BJ (cell line): ENCODE results near the gene STARD7. TPM values are rescaled to one million over a fixed set of nuclear protein-coding genes. Genes with fewer than 3 reads are reported as not detected.
"Not testable (repeated sequence)": the region's sequence is repeated elsewhere in the genome, so short reads cannot be mapped to it uniquely, and the experiment has no call there.

Experiments
- CTCF ChIA-PET: fragments of 350-600 bp; formaldehyde crosslinking; extraction: SDS; loops from one replicate; lab custom pipeline; 2021; ENCODE audit warnings: antibody characterized with exemption, inconsistent platforms; lab: Yijun Ruan, JAX
- POLR2A ChIA-PET: fragments of 300-600 bp; sonication (Branson Sonifier 250); formaldehyde crosslinking; extraction: SDS; loops from one replicate; lab custom pipeline; 2021; ENCODE audit warnings: antibody characterized with exemption; lab: Charles Lee
- DNase-seq: peaks from one replicate; pipeline ENCODE4 v3.0.0-alpha.2; 2011; ENCODE audit warnings: low read depth
- H3K27me3 ChIP-seq: 2 replicates; pipeline ENCODE4 v1.6.0; 2011; ENCODE audit warnings: low read length; ENCODE audit not compliant: control insufficient read depth, insufficient read depth
- H3K36me3 ChIP-seq: 2 replicates; pipeline ENCODE4 v1.5.1; 2011; ENCODE audit warnings: low read length; ENCODE audit not compliant: control insufficient read depth, insufficient read depth
- H3K4me3 ChIP-seq: 2 replicates; pipeline ENCODE4 v1.5.1; 2011; ENCODE audit warnings: low read depth, mild to moderate bottlenecking, control low read depth, low read length
- CTCF ChIP-seq: IDR thresholded peaks from 2 replicates; pipeline ENCODE4 v1.5.1; 2011; ENCODE audit warnings: low read depth, mild to moderate bottlenecking, control low read depth, inconsistent platforms, low read length, moderate library complexity; ENCODE audit not compliant: insufficient read depth
- polyA plus RNA-seq: library from polyadenylated mRNA; depleted of rRNA; stranded (reverse); fragments of >200 nt; gene quantifications from 2 replicates; pipeline ENCODE4 v1.2.3, GENCODE V29; 2011

STARD7 gene
- polyA plus RNA-seq, 1 experiment = 56.1 TPM

GRCh38 chr2:96236882-96237281, 28.3 kb upstream of the STARD7 start:
- ChIA-PET POLR2A (no interaction called here), CTCF (interaction anchor here (0.8 to 1.4 kb wide), 2 partner anchors 9 to 10 kb away, joined by 3 read pairs; no protein-coding TSS in a partner anchor)
- Histone ChIP-seq H3K4me3 (no peak overlapping the region), H3K27me3 (no peaks in the 10 kb centered on the region), H3K36me3 (peaks cover 2% of the 10 kb centered on the region; the same call in 1 of the 2 replicates)
- no peak for TF ChIP-seq CTCF
- DNase-seq = no peak

- ChIA-PET CTCF (no interaction called here), POLR2A (no interaction called here)
- Histone ChIP-seq H3K27me3 (no peaks in the 10 kb centered on the region), H3K4me3 (no peak overlapping the region), H3K36me3 (no peaks in the 10 kb centered on the region; the same call in 1 of the 2 replicates)
- TF ChIP-seq CTCF = no peak
- no peak for DNase-seq
Observed at GRCh38 chr2:96233880-96234316, 25.3 kb upstream of the STARD7 start.

GRCh38 chr2:96233436-96233835, 24.8 kb upstream of the STARD7 start:
- no peak overlapping the region for H3K4me3 ChIP-seq
- no peaks in the 10 kb centered on the region; the same call in 1 of the 2 replicates for H3K36me3 ChIP-seq
- POLR2A ChIA-PET = no interaction called here
- no peak for DNase-seq
- H3K27me3 ChIP-seq = no peaks in the 10 kb centered on the region
- TF ChIP-seq CTCF = no peak
- CTCF ChIA-PET = no interaction called here

GRCh38 chr2:96231316-96231715, 22.7 kb upstream of the STARD7 start:
- Histone ChIP-seq H3K27me3 (no peaks in the 10 kb centered on the region), H3K36me3 (no peaks in the 10 kb centered on the region), H3K4me3 (no peak overlapping the region)
- TF ChIP-seq CTCF = no peak
- POLR2A ChIA-PET = no interaction called here
- DNase-seq = no peak
- CTCF ChIA-PET = no interaction called here

GRCh38 chr2:96225016-96225533, 16.4 kb upstream of the STARD7 start:
- POLR2A ChIA-PET = no interaction called here
- no peak overlapping the region for H3K4me3 ChIP-seq
- no peak for DNase-seq
- CTCF ChIA-PET = interaction anchor here (0.7 kb wide), 1 partner anchor 30 kb away, joined by 3 read pairs; no protein-coding TSS in a partner anchor
- H3K27me3 ChIP-seq = no peaks in the 10 kb centered on the region
- no peaks in the 10 kb centered on the region for H3K36me3 ChIP-seq
- no peak for TF ChIP-seq CTCF

- POLR2A ChIA-PET, DNase-seq, H3K4me3 ChIP-seq, CTCF ChIA-PET, H3K36me3 ChIP-seq, H3K27me3 ChIP-seq: not testable (repeated sequence)
Observed at GRCh38 chr2:96221106-96221505, 12.5 kb upstream of the STARD7 start.

- POLR2A ChIA-PET, DNase-seq, H3K27me3 ChIP-seq, H3K4me3 ChIP-seq, H3K36me3 ChIP-seq, CTCF ChIA-PET: not testable (repeated sequence)
Observed at GRCh38 chr2:96219959-96220358, 11.3 kb upstream of the STARD7 start.
